OCI-LY1 (cell line): Measurements from ENCODE around the gene EXOSC7.

ENCODE experiments used
- H2AFZ ChIP-seq: fragments of 200-600 bp; sonication (generic), shearing (Covaris generic); 2 replicates; pipeline ENCODE4 v1.6.0; 2014; ENCODE audit warnings: antibody characterized with exemption, mild to moderate bottlenecking, low read length
- H3F3A ChIP-seq: fragments of 200-600 bp; sonication (generic), shearing (Covaris generic); 2 replicates; pipeline ENCODE4 v1.6.0; 2014; ENCODE audit warnings: mild to moderate bottlenecking, antibody characterized with exemption, low read length, moderate library complexity; ENCODE audit not compliant: insufficient read depth
- H3K27ac ChIP-seq: fragments of 200-600 bp; sonication (generic); 2 replicates; pipeline ENCODE4 v1.5.1; 2014; ENCODE audit warnings: low read length, mixed run types, mild to moderate bottlenecking, low read depth; ENCODE audit not compliant: poor library complexity, severe bottlenecking
- H3K27me3 ChIP-seq: fragments of 200-600 bp; sonication (generic); 2 replicates; pipeline ENCODE4 v1.6.0; 2014; ENCODE audit warnings: antibody characterized with exemption, mild to moderate bottlenecking, low read length, moderate library complexity; ENCODE audit not compliant: insufficient read depth
- H3K36me3 ChIP-seq: fragments of 200-600 bp; sonication (generic); 2 replicates; pipeline ENCODE4 v1.6.1; 2014; ENCODE audit warnings: mild to moderate bottlenecking, antibody characterized with exemption, low read length, moderate library complexity, mixed read lengths; ENCODE audit not compliant: insufficient read depth
- H3K4me1 ChIP-seq: fragments of 200-600 bp; sonication (generic); 2 replicates; pipeline ENCODE4 v1.5.1; 2014; ENCODE audit warnings: mild to moderate bottlenecking, low read length, moderate library complexity; ENCODE audit not compliant: insufficient read depth, severe bottlenecking
- H3K4me2 ChIP-seq: fragments of 200-600 bp; sonication (generic), shearing (Covaris generic); 2 replicates; pipeline ENCODE4 v1.6.1; 2014; ENCODE audit warnings: low read length
- H3K4me3 ChIP-seq: fragments of 200-600 bp; sonication (generic); 2 replicates; pipeline ENCODE4 v1.5.1; 2014; ENCODE audit warnings: low read length, low read depth, mild to moderate bottlenecking, mixed read lengths; ENCODE audit not compliant: poor library complexity, severe bottlenecking
- H3K79me2 ChIP-seq: fragments of 200-600 bp; shearing (Covaris generic); 2 replicates; pipeline ENCODE4 v1.6.1; 2016; ENCODE audit warnings: mixed run types, low read length, mixed read lengths; ENCODE audit not compliant: insufficient read depth
- H3K9ac ChIP-seq: fragments of 200-600 bp; sonication (generic), shearing (Covaris generic); 2 replicates; pipeline ENCODE4 v1.6.1; 2014; ENCODE audit warnings: mild to moderate bottlenecking, low read length, mixed read lengths
- H3K9me2 ChIP-seq: fragments of 200-600 bp; sonication (generic), shearing (Covaris generic); 2 replicates; pipeline ENCODE4 v1.6.1; 2014; ENCODE audit warnings: low read depth, mild to moderate bottlenecking, low read length, mixed read lengths
- H3K9me3 ChIP-seq: fragments of 200-600 bp; shearing (Covaris generic); 2 replicates; pipeline ENCODE4 v1.6.1; 2014; ENCODE audit warnings: low read length, mixed read lengths
- H4K20me1 ChIP-seq: fragments of 200-600 bp; sonication (generic), shearing (Covaris generic); 2 replicates; pipeline ENCODE4 v1.6.0; 2016; ENCODE audit warnings: mild to moderate bottlenecking, low read length; ENCODE audit not compliant: insufficient read depth
- CTCF ChIP-seq: fragments of 200-600 bp; sonication (generic), shearing (Covaris generic); IDR thresholded peaks from 2 replicates; pipeline ENCODE4 v1.5.1; 2017; ENCODE audit warnings: mild to moderate bottlenecking, antibody characterized with exemption, low read length, moderate library complexity, mixed read lengths
- EZH2 ChIP-seq: fragments of 200-600 bp; sonication (generic), shearing (Covaris generic); IDR thresholded peaks from 2 replicates; pipeline ENCODE4 v1.8.0; 2017; ENCODE audit warnings: borderline replicate concordance, mixed run types, mild to moderate bottlenecking, antibody characterized with exemption, low read length, moderate library complexity, mixed read lengths

Gene EXOSC7

GRCh38 chr3:45033791-45034190, 57.7 kb downstream of the EXOSC7 start:
- H3K9me2 ChIP-seq: no peaks in the 10 kb centered on the region
- H3K4me3 ChIP-seq: no peak overlapping the region
- H3K9me3 ChIP-seq: no peaks in the 10 kb centered on the region
- TF ChIP-seq CTCF (no peak), EZH2 (no peak)
- no peaks in the 10 kb centered on the region for H3F3A ChIP-seq
- no peaks in the 10 kb centered on the region for H3K79me2 ChIP-seq
- no peak overlapping the region for H3K9ac ChIP-seq
- H3K4me1 ChIP-seq: no peaks in the 10 kb centered on the region
- H2AFZ ChIP-seq: no peak overlapping the region
- no peaks in the 10 kb centered on the region for H3K36me3 ChIP-seq
- H3K4me2 ChIP-seq: no peak overlapping the region
- no peaks in the 10 kb centered on the region for H4K20me1 ChIP-seq
- H3K27ac ChIP-seq: no peak overlapping the region
- H3K27me3 ChIP-seq: no peaks in the 10 kb centered on the region; the same call in 1 of the 2 replicates

- H3K79me2 ChIP-seq: no peaks in the 10 kb centered on the region
- no peaks in the 10 kb centered on the region for H4K20me1 ChIP-seq
- no peaks in the 10 kb centered on the region for H3K4me1 ChIP-seq
- H2AFZ ChIP-seq: no peak overlapping the region
- no peaks in the 10 kb centered on the region for H3F3A ChIP-seq
- H3K4me3 ChIP-seq: no peak overlapping the region
- no peaks in the 10 kb centered on the region for H3K36me3 ChIP-seq
- H3K9me3 ChIP-seq: no peaks in the 10 kb centered on the region
- TF ChIP-seq CTCF (no peak), EZH2 (no peak)
- no peak overlapping the region for H3K9ac ChIP-seq
- no peaks in the 10 kb centered on the region; the same call in 1 of the 2 replicates for H3K27me3 ChIP-seq
- no peaks in the 10 kb centered on the region for H3K9me2 ChIP-seq
- no peak overlapping the region for H3K4me2 ChIP-seq
- H3K27ac ChIP-seq: no peak overlapping the region
Observed at GRCh38 chr3:45034612-45035252, 58.7 kb downstream of the EXOSC7 start.

- Histone ChIP-seq H2AFZ (no peak overlapping the region), H3K4me1 (no peaks in the 10 kb centered on the region), H4K20me1 (no peaks in the 10 kb centered on the region), H3K9ac (no peak overlapping the region), H3K27ac (no peak overlapping the region), H3K9me2 (no peaks in the 10 kb centered on the region), H3K36me3 (no peaks in the 10 kb centered on the region), H3K4me2 (no peak overlapping the region), H3K9me3 (no peaks in the 10 kb centered on the region), H3F3A (no peaks in the 10 kb centered on the region), H3K79me2 (no peaks in the 10 kb centered on the region), H3K27me3 (no peaks in the 10 kb centered on the region; the same call in 1 of the 2 replicates), H3K4me3 (no peak overlapping the region)
- no peak for TF ChIP-seq EZH2
Observed at GRCh38 chr3:45035441-45036301, 59.6 kb downstream of the EXOSC7 start.
